PFSK-1 (cell line): Measurements from ENCODE around the gene HCN2.

Experiments used
- FOXP2 ChIP-seq: optimal IDR thresholded peaks from 2 replicates; pipeline ENCODE3; 2011; ENCODE audit warnings: borderline replicate concordance, control low read depth, inconsistent platforms; ENCODE audit not compliant: insufficient read depth; ENCODE audit errors: extremely low read length, extremely low read depth
- POLR2AphosphoS5 ChIP-seq: IDR thresholded peaks from 2 replicates; pipeline ENCODE4 v1.6.1; 2012; ENCODE audit warnings: low read depth, mild to moderate bottlenecking, control low read depth, low read length, moderate library complexity
- REST ChIP-seq, 2 experiments: IDR thresholded peaks; 2 replicates each; pipeline versions ENCODE4 v1.6.1 to v1.8.0; 2011 to 2012; ENCODE audit warnings: low read depth in 2 of 2, low read length in 2 of 2, control low read depth in 1 of 2, inconsistent platforms in 1 of 2, mild to moderate bottlenecking in 1 of 2, moderate library complexity in 1 of 2; ENCODE audit not compliant: insufficient read depth in 1 of 2
- SIN3A ChIP-seq: IDR thresholded peaks from 2 replicates; pipeline ENCODE4 v1.6.1; 2012; ENCODE audit warnings: mild to moderate bottlenecking, low read length, moderate library complexity, borderline replicate concordance; ENCODE audit not compliant: insufficient read depth
- TAF1 ChIP-seq: IDR thresholded peaks from 2 replicates; pipeline ENCODE4 v1.6.1; 2012; ENCODE audit warnings: low read length, control low read depth, borderline replicate concordance; ENCODE audit not compliant: insufficient read depth

GRCh38 chr19:634975-635652, 45.4 kb downstream of the HCN2 start:
- TF ChIP-seq REST (IDR thresholded peaks at IDR 0.05; ENCODE audit: insufficient read depth in 1 of 2, low read depth in 2 of 2, low read length in 2 of 2) (no peak), TAF1 (no peak), POLR2AphosphoS5 (no peak), SIN3A (no peak), FOXP2 (no peak)
